Activated CD4-positive, alpha-beta T cell treated with anti-CD3 and anti-CD28 coated beads, Interleukin-2, amount 50 U/mL, for 16 hours (primary cell): ENCODE results near the gene DOK5.
"Not testable (repeated sequence)": the region's sequence is repeated elsewhere in the genome, so short reads cannot be mapped to it uniquely, and the experiment has no call there.

Experiments used
- DNase-seq: peaks from one replicate; pipeline ENCODE4 v3.0.0-alpha.2; 2020

Gene DOK5

DNA sequence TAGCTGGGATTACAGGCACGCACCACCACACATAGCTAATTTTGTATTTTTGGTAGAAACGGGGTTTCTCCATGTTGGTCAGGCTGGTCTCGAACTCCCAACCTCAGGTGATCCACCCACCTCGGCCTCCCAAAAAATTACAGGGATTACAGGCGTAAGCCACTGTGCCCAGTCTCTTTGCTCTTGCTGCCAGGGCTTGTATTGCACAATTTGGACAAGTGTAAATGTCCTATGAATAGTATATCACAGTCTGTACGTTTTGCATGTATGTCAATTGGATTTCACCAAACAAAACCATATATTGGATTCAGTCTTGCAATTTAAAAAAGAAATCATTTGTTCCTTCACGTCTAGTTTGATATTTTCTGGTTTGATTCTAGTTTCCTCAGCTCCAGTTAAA is 2.1 kb upstream of the DOK5 start:
- no peak for DNase-seq

DNA sequence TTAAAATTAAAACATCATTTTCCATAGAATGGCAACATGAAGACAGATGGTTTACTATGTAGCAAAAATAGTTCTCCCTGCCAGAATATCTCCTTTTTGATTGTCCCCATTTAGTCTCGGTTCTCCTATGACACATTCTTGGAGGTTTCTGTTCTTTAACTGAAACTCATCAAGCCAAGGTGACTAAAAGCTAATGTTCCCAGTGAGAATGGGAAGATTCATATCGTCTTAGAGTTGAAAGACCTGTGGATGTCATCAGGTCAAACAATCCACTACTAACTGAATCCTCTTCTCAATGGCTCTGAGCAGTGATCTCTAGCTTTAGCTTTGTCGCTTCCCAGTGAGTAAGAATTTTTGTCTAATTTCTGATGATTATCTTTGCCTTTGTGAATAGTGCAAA is 1.3 kb upstream of the DOK5 start:
- no peak for DNase-seq

DNA sequence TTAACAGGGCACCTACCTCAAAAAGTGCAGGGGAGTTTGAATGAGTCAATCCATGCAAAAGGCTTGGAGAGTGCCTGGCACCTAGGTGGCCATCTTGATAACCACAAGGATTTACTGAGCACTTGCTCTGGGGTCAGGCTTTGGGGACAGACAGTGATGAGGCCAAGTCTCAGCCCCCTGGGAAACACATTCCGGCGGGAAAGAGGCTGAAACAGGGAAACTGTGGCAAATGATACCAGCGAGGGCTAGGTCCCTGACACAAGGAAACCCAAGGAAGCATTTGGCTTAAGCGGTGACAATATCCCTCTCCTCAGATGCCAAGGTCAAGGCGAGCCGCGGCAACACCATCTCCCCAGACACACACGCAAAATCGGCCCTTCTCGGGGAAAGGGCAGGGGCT is 527 bp upstream of the DOK5 start:
- peak; percentile 5 for DNase-seq

DNA sequence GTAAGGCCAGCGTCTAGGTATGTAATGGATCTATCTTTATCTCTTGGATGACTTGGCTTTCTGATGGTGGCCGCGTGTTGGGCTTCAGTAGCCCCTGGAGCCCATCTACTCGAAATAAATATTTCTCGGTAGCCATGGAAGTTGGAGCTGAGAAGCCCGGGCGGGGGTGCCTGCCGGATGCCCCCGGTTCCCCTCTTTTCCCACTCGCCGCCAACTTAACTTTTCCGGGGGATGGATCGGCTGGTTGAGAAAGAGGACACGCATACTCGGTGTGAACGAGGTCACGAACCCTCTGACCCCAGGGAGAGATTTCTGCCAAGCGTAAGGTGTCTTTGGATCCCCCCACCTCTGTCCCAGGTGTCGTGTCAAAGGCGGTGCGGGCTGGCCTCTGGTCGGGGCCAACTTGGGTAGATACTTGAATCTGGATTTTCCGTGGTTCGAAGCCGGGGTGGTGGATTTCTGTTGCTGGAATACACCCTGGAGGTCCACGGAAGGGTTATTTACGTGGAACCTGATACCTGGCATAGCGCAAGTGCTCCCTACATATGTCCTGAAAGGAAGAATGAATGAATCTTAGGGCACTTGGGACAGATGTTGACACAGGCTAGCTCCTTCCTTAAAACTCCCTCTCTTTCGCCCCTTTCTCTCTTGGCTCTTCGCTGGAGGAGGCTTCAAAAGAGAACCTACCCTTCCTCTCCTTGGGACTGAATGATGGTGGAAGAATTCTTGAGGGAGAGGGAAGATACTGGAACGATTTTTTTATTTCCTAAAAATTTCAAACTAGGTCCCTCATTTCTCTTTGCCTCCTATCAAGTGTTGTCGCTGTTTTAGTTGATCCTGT is 996 bp downstream of the DOK5 start:
- DNase-seq = no peak

DNA sequence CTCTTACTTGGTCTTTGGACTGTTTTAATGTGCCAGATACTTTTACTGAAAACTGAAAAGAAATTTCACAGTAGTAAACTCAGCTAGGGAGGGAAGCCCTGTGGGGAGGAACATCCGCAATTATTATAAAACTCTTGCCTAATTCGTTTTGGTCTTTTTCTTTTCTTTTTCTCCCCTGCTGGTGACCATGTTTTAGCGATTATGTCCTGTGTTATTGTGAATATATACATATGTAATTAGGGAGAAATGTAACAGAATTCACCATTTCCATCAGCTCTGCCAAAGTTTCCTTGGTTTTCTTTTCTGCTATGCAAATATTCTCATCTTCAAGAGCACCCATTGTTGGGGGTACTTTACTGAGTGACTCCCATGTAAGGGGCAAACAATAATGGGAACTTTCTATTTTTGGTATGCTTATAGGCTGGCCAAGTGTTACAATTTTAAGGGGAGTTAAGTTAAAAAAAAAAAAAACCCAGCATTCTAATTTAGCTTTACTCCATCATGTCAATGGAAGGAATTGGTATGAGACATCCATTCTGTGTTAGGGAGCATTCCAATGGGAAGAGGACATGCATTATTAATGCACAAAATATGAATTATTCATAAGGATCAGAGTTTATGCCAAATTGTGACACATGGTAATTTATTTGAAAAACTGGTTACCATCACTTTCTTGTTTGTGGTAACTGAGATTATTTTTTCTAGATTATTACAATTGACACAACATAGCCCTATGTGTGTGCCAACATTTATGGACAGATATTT is 2.0 kb downstream of the DOK5 start:
- DNase-seq = no peak

DNA sequence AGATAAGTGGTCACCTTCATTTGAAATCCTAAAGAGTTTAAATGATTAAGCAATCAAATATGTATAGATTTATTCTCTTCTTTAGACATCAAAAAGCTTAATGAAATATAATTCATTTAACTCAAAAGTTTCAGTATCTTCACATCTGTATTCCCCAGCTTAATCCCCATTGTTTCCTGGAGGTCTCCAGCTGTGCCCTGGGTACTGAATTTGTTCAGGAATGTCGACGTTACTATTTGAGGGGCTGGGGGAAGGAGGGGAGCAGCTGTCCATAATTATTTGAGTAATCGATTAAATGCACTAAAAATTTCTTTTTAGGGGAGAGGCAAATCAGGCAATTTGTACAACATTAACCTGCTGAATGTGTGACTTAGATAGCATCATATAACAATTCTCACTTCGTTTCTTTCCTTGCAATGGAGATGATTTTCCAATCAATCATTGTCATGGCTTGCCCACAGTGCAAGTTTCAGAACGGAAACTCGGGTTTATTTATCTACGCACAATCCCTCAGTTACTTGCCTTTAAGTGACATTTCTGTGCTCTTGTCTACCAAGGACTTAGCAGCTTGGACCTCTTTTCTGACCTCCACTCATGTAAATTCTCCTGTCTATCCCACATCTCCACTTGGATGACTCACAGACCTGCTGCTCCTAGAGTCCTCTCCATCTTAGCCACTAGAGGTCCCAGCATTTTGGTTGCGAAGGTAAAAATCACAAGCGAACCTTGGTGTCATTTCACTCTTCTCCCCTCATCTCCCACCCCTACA is 3.9 kb downstream of the DOK5 start:
- DNase-seq = peak; percentile 3

DNA sequence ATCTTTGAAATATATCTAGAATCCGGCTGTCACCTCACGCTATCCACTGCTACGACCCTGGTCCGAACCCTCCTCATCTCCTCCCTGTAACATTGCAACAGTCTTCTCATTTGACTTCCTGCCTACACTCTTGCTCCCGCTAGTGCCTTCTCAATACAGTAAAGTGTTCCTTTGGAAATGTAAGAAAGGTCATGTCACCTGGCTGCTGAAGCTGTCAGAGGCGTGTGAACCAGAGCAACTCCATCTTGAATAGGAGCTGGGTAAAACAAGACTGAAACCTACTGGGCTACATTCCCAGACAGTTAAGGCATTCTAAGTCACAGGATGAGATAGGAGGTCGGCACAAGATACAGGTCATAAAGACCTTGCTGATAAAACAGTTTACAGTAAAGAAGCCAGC is 4.5 kb downstream of the DOK5 start:
- DNase-seq = not testable (repeated sequence)

DNA sequence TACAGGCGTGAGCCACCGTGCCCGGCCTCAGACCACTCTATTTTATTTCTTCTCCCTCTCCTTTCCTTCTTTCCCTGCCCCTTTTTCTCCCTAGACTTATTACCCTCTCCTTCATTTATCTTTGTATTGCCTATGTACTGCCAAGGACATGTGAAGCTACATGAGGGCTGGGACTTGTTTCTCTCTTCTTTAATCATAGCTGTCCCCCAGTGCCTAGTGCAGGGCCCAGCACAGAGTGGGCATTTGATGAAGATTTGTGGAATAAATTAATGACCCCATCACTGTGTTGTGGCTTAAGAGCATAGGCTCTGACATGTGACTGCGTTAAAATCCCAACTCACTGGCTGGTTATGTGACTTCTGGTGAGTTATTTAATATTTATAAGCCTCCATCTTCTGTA is 6.0 kb downstream of the DOK5 start:
- DNase-seq = no peak

DNA sequence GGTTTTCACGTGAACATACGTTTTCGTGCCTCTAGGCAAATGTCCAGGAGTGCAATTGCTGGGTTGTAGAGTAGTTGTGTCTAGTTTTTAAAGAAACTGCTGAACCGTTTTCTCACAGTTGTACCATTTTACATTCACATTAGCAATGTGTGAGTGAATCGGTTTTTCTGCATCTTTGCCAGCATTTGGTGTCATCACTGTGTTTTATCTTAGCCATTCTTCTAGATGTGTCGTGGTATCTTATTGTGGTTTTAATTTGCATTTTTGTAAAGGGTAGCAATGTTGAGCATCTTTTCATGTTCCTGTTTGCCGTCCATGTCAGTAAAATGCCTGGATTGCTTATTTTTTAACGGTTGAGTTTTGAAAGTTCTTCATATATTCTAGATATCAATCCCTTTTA is 10.2 kb downstream of the DOK5 start:
- DNase-seq = no peak

DNA sequence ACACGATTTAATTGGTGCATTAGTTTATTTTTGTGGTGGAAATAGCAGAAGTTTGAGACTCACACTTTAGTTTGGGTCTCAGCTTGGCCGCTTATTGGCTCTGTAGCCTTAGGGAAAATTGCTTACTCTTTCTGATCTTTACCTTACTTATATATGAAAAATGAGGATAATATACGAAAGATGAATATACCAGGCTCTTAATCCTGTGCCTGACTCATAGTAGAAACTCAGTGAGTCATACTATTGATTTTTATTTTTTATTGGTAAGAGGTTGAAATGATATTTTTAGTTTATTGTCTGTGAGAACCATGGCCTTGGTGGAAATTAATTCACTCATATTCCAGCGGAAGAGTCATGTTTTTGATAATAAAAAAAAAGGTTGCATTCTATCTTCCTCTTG is 11.2 kb downstream of the DOK5 start:
- no peak for DNase-seq

DNA sequence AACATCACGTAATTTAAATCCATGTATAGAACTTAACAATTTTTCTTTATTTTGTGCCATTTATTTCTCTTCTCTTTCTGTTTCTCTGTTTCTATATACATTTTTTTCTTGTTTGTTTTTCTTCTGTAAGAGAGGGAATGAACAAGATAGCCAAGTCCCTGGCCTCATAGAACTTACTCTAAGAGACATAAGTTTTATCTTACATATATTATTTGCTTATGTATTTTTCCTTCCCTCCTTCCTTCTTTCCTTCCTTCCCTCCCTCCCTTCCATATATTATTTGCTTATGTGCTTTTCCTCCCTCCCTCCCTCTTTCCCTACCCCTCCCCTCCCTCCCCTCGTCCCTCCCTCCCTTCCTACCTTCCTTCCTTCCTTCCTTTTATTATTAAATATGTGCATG is 13.0 kb downstream of the DOK5 start:
- DNase-seq = no peak

DNA sequence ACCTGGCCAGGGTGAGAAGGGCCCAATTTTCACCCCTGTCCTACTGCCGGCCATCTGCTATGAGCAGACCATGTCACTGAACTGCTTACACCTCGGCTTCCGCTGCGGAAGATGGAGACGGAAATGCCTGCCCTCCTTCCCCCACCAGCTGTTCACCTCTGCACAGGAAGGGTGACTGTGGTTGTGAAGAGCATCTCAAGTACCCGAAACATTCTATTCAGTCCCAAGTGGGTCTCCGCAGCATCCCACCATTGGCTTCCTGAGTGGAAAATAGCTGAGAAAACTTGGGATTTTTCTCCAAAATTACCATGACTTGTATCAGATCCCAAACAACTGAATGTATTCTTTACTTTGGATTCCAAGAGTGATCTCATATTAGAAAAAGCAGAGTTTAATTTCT is 16.1 kb downstream of the DOK5 start:
- DNase-seq = no peak

DNA sequence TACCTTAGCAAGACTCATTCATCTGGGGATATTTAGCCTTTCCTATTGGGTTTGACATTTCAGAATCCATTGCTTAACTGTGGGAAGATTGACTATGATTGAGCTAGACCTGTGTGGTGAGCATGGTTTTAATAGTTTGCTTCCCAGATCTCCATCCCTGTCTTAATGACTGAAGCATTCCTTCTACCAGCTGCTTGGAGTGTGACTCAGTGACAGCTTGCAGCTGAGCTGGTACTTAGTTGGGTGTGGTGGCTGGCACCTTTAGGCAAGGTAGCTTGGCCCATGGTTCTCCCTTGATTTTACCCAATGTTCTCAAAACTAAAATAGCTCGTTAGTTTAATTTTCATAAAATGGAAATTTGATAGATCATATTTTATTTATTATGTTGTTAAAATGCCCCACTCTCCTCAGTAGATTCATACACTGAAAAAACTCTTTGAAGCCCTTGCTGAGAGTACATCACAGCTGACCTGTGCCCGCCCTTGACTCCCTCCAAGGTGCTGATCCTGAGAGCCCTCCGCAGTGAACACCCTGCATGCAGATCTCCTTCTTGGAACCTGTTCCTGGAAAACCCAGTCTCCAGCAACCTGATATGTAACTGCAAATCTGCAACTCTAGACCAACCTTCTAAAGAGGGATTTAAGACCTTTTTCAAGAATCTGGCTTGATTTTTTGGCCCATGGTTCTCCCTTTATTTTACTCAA is 19.1 kb downstream of the DOK5 start:
- no peak for DNase-seq

DNA sequence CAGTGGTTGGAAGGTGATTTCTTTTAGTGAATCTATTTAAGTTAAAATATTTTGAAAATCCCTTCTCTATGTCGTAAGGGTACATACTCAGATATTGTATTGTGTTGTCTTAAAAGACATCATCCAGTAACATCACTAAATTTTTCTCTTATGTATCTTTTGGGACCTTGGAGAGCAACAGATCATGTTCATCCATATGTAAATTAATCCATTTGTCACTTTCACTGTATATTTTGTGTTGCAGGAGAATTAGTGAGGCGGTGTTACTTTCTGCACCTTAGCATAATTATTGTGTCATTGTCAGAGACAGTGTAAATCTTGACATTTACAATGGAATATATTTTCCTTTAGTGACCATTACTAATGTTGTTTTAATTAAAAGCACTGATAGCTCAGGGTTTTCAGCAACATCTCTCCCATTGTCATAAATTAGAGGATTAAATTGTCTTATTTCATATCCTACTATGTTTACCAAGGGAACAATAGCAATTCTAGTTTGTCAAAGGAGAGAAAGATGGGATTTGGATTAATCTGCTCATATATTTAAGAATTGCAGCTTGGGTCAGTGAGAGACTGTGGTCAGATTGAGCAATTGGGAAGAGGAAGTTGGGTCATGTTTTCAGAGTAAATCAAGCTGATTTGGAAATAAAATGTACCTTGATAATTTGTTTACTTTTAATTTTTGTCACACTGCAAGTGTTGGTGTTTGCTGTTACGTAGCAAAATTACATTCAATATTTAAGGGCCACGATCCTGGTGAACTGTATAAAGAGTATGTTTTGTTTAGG is 22.7 kb downstream of the DOK5 start:
- DNase-seq = no peak

DNA sequence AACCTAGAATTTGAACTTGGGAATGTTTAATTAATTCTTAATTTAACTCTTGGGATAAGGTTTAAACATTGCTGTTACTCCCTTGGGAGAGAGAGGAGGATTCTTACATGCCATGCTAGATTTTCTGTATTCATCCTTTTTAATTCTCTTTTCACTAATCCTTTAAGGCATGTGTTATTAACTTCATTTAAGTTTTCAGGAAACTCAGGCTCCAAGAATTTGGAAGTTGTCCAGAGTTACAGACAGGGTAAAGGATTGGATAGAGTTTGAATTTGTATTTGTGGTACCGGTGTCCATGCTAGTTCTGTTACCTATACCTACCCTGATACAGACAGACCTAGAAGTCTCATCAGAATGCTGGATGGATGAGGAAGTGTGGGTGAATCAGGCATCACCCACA is 23.7 kb downstream of the DOK5 start:
- no peak for DNase-seq

DNA sequence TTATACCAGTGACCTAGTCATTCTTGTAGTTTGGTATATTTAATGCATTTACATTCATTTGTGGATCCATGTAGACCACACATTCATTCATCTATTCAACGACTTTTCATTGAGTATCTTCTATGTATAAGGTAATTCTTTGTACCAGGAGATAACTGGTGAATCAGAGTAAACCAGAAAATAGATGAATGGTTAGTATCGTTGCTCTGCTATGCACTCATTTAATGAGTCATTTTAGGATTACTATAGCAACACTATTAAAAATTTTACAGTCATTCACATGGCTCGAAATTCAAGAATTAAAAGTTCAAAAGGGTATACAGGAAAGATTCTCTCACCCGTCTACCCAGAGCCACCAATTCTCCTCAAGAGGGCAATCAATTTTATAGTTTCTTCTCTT is 26.8 kb downstream of the DOK5 start:
- no peak for DNase-seq

DNA sequence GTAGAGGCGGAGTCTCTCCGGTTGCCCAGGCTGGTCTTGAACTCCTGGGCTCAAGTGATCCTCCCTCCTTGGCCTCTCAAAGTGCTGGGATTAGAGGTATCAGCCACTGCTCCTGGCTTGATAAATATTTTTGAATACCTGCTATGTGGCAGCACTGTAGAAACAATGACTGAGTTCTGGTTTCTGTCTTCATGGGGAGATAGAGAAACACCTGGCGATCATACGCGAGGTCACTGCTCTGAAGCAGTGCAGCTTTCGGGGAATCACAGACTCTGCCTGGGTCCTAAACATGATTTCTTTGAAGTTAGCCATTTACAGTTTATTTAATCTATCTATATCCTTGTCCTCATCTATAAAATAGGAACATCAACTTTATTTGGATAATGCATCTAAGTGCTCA is 31.2 kb downstream of the DOK5 start:
- no peak for DNase-seq

DNA sequence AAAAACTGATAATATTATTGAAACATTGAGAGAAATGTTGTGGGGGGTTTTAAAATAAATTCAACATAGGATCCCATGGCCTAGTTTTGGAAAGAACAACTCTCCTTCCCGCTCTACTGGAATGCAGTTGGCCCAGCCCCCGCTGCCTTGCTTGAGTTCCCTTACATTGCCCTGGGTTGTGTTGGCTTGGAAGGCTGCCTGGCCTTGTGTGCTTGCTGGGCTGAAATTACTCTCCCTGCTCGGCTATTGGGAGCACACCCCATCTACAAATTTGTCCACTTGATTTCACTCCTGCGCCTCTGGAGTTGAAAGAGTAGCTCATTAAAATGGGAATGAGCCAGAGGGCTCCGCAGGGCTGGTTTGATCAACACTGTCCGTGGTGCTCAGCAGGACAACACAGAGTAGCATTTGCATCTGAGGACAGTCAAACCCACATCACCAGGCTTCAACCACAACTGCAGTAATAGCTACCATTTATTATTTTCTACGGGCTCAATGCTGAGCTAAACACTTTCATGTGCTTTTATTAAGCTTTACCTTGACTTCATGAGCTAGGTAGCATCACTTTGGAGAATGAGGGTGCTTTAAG is 35.2 kb downstream of the DOK5 start:
- DNase-seq = no peak

DNA sequence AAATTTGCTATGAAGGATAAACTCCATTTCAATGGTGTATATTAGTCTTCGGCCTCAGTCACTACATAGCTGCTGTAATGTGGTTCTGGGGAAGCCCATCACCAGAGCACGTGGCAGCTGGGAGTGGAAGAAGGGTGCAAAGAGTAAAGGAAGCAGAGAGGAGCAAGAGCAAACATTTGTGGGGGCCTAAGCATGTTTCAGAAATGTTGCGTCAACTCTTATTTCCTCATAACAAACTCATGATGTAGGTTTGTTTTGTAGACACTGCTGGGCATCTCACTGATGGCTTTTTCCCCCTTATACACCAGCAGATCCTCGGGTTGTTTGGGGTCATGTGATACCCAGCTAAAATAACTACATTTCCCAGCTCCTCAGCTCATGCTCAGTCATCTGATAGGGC is 37.3 kb downstream of the DOK5 start:
- DNase-seq = no peak

DNA sequence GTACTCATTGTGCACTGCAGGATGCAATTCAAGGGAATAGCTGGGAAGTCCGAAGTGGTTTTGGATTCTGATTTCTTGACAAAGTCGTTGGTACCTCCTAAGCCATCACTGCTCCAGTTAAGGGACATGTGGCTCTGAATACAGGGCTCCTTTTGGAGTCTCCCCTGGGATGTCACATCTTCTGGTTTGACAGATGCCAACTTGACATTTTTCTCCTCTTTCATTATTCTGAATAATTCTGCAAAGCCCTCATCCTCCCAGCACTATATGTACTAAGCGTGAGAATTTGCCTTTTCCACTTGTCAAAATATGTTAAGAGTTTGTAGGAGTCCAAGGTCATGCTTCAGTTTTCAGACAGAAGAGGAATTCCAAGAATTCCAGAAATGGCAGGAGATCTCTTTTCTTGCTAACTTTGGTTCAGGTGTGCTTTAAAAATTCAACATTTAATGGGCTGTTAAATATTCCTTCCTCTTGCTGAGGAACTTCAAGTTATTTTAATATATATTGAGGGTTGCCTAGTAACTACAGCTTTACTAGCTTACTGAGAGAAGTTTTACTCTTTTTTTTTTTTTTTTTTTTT is 38.7 kb downstream of the DOK5 start:
- no peak for DNase-seq
